Endodermal cell (in vitro differentiated cells): ENCODE measurements around the gene ZNF331. TPM values are rescaled to one million over a fixed set of nuclear protein-coding genes. Genes with fewer than 3 reads are reported as not detected.

ENCODE experiments used
- DNase-seq: peaks from one replicate; pipeline ENCODE4 v3.0.0-alpha.2; 2017
- H3K27ac ChIP-seq: 2 replicates; pipeline ENCODE4 v1.5.1; 2013; ENCODE audit warnings: mild to moderate bottlenecking, low read depth, low read length, moderate library complexity
- H3K27me3 ChIP-seq: 2 replicates; pipeline ENCODE4 v1.6.1; 2013; ENCODE audit warnings: mild to moderate bottlenecking, low read length, moderate library complexity; ENCODE audit not compliant: insufficient read depth, control insufficient read depth, poor library complexity, severe bottlenecking
- H3K36me3 ChIP-seq: 2 replicates; pipeline ENCODE4 v1.7.0; 2013; ENCODE audit warnings: mild to moderate bottlenecking, low read length, moderate library complexity; ENCODE audit not compliant: control insufficient read depth, insufficient read depth
- H3K4me1 ChIP-seq: one replicate; pipeline ENCODE4 v1.7.0; 2013; ENCODE audit warnings: low read length; ENCODE audit not compliant: control insufficient read depth, insufficient read depth
- H3K4me3 ChIP-seq: 2 replicates; pipeline ENCODE4 v1.5.1; 2013; ENCODE audit warnings: mild to moderate bottlenecking, low read length, moderate library complexity
- H3K9ac ChIP-seq: 2 replicates; pipeline ENCODE4 v1.6.1; 2013; ENCODE audit warnings: mild to moderate bottlenecking, low read length, moderate library complexity; ENCODE audit not compliant: poor library complexity, severe bottlenecking; ENCODE audit errors: extremely low read depth
- H3K9me3 ChIP-seq: 2 replicates; pipeline ENCODE4 v1.6.1; 2013; ENCODE audit warnings: mild to moderate bottlenecking, low read length, moderate library complexity; ENCODE audit not compliant: control insufficient read depth
- H3K27ac Mint-ChIP-seq: 2 replicates; pipeline ENCODE4 v1.8.0; 2020; ENCODE audit warnings: mixed read lengths
- H3K27me3 Mint-ChIP-seq: 2 replicates; pipeline ENCODE4 v1.8.0; 2021; ENCODE audit warnings: mild to moderate bottlenecking, mixed read lengths; ENCODE audit not compliant: insufficient read depth
- H3K36me3 Mint-ChIP-seq: 2 replicates; pipeline ENCODE4 v1.8.0; 2020; ENCODE audit warnings: low read depth, mixed read lengths
- H3K4me1 Mint-ChIP-seq: 2 replicates; pipeline ENCODE4 v1.8.0; 2020; ENCODE audit warnings: mixed read lengths
- H3K4me3 Mint-ChIP-seq: 2 replicates; pipeline ENCODE4 v1.8.0; 2020; ENCODE audit warnings: mild to moderate bottlenecking, moderate library complexity, mixed read lengths
- H3K9me3 Mint-ChIP-seq: 2 replicates; pipeline ENCODE4 v1.8.0; 2020; ENCODE audit warnings: mild to moderate bottlenecking, mixed read lengths
- CTCF ChIP-seq: fragments of 200-600 bp; sonication (generic); conservative IDR thresholded peaks from 2 replicates; pipeline ENCODE4 v1.5.0; 2021; ENCODE audit warnings: antibody characterized with exemption, mild to moderate bottlenecking
- WGBS, 2 experiments: methylation state at CpG; one replicate each; pipeline versions ENCODE4 v1.1.5 to v1.1.7; 2013; ENCODE audit warnings: missing lambda C conversion rate in 2 of 2, mixed read lengths in 1 of 2; ENCODE audit not compliant: insufficient coverage in 1 of 2, insufficient read length in 1 of 2; 5-methylcytosine and 5-hydroxymethylcytosine counted together
- total RNA-seq, 2 donors: library from RNA; stranded (reverse); fragmentation: NEBNext Ultra II Directional in 1 of 2; extraction: Animal tissue kit (Norgen Biotek cat#: 25700) in 1 of 2; gene quantifications; 2 replicates in 1 of 2; 3 replicates in 1 of 2; pipeline ENCODE4 v1.2.1, GENCODE V29; 2021

ZNF331 gene
- total RNA-seq, 2 donors from 2014 or later = 32.1 to 50.1 TPM

- no peak for TF ChIP-seq CTCF
- Mint-ChIP-seq H3K36me3 (no peaks in the 10 kb centered on the region), H3K4me1 (peaks cover 7% of the 10 kb centered on the region), H3K9me3 (peaks cover 4% of the 10 kb centered on the region), H3K27me3 (no peaks in the 10 kb centered on the region), H3K27ac (no peak overlapping the region), H3K4me3 (no peak overlapping the region)
- 91 to 94% methylated on average over 5 to 6 of the region's 6 CpGs for WGBS, 2 experiments
- Histone ChIP-seq H3K9ac (no peak overlapping the region), H3K4me1 (no peaks in the 10 kb centered on the region), H3K4me3 (no peak overlapping the region), H3K36me3 (no peaks in the 10 kb centered on the region), H3K27me3 (no peaks in the 10 kb centered on the region), H3K27ac (no peak overlapping the region), H3K9me3 (peaks cover 5% of the 10 kb centered on the region)
- DNase-seq = no peak
Measured at GRCh38 chr19:53586277-53586691, 48.3 kb downstream of the ZNF331 start.

- peak overlapping the region; percentile 61 for H3K27ac ChIP-seq
- no peak overlapping the region for H3K4me3 ChIP-seq
- H3K9me3 Mint-ChIP-seq = no peaks in the 10 kb centered on the region
- H3K4me1 Mint-ChIP-seq = peaks cover 19% of the 10 kb centered on the region
- H3K4me3 Mint-ChIP-seq = peak overlapping the region; percentile 30
- peak; percentile 97 for DNase-seq
- 22 to 31% methylated on average over 9 to 14 of the region's 14 CpGs for WGBS, 2 experiments
- no peak for TF ChIP-seq CTCF
- no peaks in the 10 kb centered on the region for H3K36me3 Mint-ChIP-seq
- peak overlapping the region; percentile 96 for H3K27ac Mint-ChIP-seq
- H3K27me3 ChIP-seq = no peaks in the 10 kb centered on the region
- H3K4me1 ChIP-seq = peaks cover 6% of the 10 kb centered on the region
- H3K9ac ChIP-seq = peak overlapping the region; percentile 71
- H3K9me3 ChIP-seq = no peaks in the 10 kb centered on the region
- H3K36me3 ChIP-seq = no peaks in the 10 kb centered on the region
- no peaks in the 10 kb centered on the region for H3K27me3 Mint-ChIP-seq
Measured at GRCh38 chr19:53594811-53595509, 57.0 kb downstream of the ZNF331 start.

- Mint-ChIP-seq H3K4me1 (peaks cover 19% of the 10 kb centered on the region), H3K9me3 (no peaks in the 10 kb centered on the region), H3K27ac (peak overlapping the region; percentile 96), H3K27me3 (no peaks in the 10 kb centered on the region), H3K36me3 (no peaks in the 10 kb centered on the region), H3K4me3 (peak overlapping the region; percentile 30)
- Histone ChIP-seq H3K9me3 (no peaks in the 10 kb centered on the region), H3K27ac (peak overlapping the region; percentile 61), H3K4me3 (no peak overlapping the region), H3K36me3 (no peaks in the 10 kb centered on the region), H3K9ac (peak overlapping the region; percentile 71), H3K27me3 (no peaks in the 10 kb centered on the region), H3K4me1 (peaks cover 6% of the 10 kb centered on the region)
- peak; percentile 86 for DNase-seq
- WGBS, 2 experiments = 29 to 62% methylated on average over 4 to 9 of the region's 9 CpGs
- no peak for TF ChIP-seq CTCF
Measured at GRCh38 chr19:53595510-53595867, 57.5 kb downstream of the ZNF331 start.
